ENCODE data around the gene IGSF9B.

DNA sequence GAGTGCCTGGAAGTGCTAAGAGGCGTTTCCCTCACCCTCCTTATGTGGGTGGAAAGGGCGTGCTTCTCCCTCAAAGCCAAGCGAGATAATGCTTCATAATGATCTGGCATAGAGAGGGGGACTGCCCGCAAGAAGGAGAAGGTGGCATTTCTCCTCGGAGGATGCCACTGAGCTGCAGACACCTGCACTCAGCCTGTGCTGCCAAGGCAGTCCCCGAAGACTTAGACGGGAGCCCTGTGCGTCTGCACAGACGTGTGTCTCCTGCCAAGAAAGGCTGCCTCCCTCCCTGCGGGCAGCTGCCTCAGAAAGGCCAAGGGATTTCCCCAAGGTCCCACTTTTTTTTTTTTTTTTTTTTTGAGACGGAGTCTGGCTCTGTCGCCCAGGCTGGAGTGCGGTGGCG, 63.4 kb downstream of the IGSF9B start:
- TF ChIP-seq, protein P1, sequence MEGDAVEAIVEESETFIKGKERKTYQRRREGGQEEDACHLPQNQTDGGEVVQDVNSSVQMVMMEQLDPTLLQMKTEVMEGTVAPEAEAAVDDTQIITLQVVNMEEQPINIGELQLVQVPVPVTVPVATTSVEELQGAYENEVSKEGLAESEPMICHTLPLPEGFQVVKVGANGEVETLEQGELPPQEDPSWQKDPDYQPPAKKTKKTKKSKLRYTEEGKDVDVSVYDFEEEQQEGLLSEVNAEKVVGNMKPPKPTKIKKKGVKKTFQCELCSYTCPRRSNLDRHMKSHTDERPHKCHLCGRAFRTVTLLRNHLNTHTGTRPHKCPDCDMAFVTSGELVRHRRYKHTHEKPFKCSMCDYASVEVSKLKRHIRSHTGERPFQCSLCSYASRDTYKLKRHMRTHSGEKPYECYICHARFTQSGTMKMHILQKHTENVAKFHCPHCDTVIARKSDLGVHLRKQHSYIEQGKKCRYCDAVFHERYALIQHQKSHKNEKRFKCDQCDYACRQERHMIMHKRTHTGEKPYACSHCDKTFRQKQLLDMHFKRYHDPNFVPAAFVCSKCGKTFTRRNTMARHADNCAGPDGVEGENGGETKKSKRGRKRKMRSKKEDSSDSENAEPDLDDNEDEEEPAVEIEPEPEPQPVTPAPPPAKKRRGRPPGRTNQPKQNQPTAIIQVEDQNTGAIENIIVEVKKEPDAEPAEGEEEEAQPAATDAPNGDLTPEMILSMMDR (IDR thresholded peaks at IDR 0.05): no peak
- no peak for TF ChIP-seq POLR2A (IDR thresholded peaks at IDR 0.05)

All from heart left ventricle (tissue), 13 donors.